ENCODE data around the gene INS.

GRCh38 chr11:2190657-2191471, 29.9 kb upstream of the INS start:
- TF ChIP-seq SMARCE1 (IDR thresholded peaks at IDR 0.05; ENCODE audit: borderline replicate concordance) (no peak), POLR2A (IDR thresholded peaks at IDR 0.05; ENCODE audit: insufficient read depth in 1 of 2, low read depth in 2 of 2, low read length in 2 of 2) (no peak), PITX1 (CRISPR knock-in tag; IDR thresholded peaks at IDR 0.05) (no peak), CTCF (CRISPR knock-in tag; IDR thresholded peaks at IDR 0.05) (no peak), HOXA7 (CRISPR knock-in tag; IDR thresholded peaks at IDR 0.05) (no peak), TAF1 (CRISPR knock-in tag; IDR thresholded peaks at IDR 0.05) (no peak)

Data from HepG2 (cell line).